ENCODE data around the gene C1orf232.

The C1orf232 gene

DNA sequence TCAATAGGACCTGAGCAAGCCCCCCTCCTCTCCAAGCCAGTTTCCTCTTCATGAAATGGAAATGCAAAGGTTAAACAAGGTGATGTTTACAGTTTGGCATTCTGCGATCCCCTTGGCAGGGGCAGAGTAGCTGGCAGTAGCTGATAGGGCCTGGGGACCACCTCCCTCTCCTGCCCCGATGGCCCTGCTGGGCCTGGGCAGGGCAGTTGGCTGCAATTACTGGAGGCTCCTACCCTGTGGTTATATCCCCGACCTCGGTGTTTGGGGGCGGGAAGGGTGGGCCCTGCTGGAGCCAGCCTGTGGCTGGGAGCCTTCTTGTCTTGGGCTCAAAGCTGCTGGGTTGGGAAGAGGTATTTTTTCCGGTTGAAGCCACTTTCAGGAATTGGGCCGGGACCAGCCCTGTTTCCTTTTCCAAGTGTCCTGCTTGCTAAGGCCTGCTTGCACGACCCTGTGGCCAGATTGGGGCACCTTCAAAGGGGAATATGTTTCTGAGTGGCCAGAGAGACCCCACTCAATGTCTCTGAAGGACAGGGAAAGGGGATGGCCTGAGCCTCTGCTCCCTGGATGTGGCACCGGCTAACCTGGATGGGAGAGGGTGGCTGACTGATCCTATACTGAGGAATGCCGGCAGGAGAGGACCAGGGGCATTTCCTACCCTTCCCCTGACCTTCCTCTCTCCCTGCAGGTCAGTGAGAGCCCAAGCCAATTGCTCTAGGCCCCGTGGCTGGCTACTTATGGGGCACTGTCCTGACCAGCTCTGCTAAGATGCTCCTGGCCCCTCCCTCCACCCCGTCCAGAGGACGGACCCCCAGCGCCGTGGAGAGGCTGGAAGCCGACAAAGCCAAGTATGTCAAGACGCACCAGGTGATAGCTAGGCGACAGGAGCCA, 8.0 kb downstream of the C1orf232 start:
- Mint-ChIP-seq H3K27me3 (ENCODE audit: low read depth) (peaks cover 44% of the 10 kb centered on the region), H3K4me1 (peaks cover 46% of the 10 kb centered on the region), H3K9me3 (no peaks in the 10 kb centered on the region), H3K36me3 (ENCODE audit: low read depth) (no peaks in the 10 kb centered on the region), H3K4me3 (peak overlapping the region; percentile 71 to 74 (median 73)), H3K27ac (no peak overlapping the region)
- TF ChIP-seq, protein P1, sequence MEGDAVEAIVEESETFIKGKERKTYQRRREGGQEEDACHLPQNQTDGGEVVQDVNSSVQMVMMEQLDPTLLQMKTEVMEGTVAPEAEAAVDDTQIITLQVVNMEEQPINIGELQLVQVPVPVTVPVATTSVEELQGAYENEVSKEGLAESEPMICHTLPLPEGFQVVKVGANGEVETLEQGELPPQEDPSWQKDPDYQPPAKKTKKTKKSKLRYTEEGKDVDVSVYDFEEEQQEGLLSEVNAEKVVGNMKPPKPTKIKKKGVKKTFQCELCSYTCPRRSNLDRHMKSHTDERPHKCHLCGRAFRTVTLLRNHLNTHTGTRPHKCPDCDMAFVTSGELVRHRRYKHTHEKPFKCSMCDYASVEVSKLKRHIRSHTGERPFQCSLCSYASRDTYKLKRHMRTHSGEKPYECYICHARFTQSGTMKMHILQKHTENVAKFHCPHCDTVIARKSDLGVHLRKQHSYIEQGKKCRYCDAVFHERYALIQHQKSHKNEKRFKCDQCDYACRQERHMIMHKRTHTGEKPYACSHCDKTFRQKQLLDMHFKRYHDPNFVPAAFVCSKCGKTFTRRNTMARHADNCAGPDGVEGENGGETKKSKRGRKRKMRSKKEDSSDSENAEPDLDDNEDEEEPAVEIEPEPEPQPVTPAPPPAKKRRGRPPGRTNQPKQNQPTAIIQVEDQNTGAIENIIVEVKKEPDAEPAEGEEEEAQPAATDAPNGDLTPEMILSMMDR (IDR thresholded peaks at IDR 0.05; ENCODE audit: unreplicated experiment in 3 of 3), result no peak

DNA sequence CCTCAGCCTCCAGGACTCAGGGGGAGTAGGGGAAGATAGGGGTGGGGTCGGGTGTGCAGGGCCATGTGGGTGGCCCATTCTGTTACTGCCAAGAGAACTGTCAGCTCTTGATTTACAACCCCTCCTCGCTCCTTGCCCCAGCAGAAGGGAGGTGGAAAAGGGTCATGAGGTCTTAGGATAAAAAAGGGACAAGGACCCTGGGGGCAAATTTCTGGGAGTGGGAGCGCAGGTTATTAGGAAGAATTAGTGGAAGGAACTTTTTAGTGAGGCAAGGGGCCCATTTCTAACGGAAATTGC, 9.1 kb downstream of the C1orf232 start:
- Mint-ChIP-seq H3K9me3 (no peaks in the 10 kb centered on the region), H3K4me1 (peaks cover 46% of the 10 kb centered on the region), H3K36me3 (ENCODE audit: low read depth) (no peaks in the 10 kb centered on the region), H3K27ac (peak overlapping the region; percentile 52 to 73 (median 60)), H3K27me3 (ENCODE audit: low read depth) (peaks cover 50% of the 10 kb centered on the region), H3K4me3 (peak overlapping the region; percentile 77 to 79 (median 77))
- TF ChIP-seq, protein P1 (IDR thresholded peaks at IDR 0.05; ENCODE audit: unreplicated experiment in 3 of 3), result no peak

DNA sequence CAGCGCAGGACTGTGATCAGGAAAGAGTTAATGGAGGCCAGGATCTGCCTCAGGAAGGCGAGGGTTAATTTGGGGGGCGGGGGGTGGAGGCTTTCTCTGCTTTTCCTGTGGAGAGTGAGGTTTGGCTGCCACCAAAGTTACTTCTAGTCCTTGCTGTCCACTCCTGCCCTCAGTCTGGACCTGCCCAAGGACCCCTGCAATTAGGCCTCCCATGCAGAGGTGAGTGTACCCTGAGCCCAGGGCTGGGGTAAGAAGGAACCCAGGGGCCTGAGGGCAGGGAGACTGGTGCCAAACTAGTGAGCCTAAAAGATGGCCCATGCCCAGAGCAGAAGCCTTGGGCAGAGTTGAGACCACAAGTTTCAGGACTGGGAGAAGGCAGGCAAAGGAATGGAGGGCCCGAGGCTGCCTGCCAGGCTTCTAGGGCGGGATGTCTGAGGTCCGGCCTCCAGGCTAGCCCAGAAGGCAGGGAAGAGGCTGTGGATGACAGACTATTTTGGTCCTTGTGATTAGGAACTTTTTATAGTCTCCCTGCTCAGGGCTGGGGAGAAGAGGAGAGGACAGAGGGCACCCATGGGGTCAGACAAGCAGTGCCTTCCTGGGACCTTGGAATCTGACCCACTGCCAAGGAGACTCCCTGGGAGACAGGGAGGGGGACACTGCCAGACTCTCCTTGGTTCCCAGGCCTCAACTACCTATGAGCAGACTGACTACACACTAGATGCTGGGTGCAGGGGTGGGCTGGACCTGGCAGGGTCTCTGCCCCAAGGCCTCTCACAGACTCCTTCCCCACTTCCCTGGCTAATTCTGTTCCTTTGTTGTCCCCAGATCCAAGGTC, 9.6 kb downstream of the C1orf232 start, which contains the start of gene FAM110D:
Gene FAM110D, plus strand, starts transcription at position 172 of the 835 bp plus-strand sequence. CDS start 2,213 bp downstream, outside the sequence.
- H3K4me3 Mint-ChIP-seq, result peak within 1 kb of the TSS; percentile 77 to 79 (median 77)
- H3K27ac Mint-ChIP-seq, result peak within 1 kb of the TSS; percentile 52 to 73 (median 60)
- peaks cover 49% of the 10 kb centered on the region for H3K4me1 Mint-ChIP-seq
- no peaks in the 10 kb centered on the region for H3K9me3 Mint-ChIP-seq
- no peaks in the 10 kb centered on the region for H3K36me3 Mint-ChIP-seq (ENCODE audit: low read depth)
- peaks cover 49% of the 10 kb centered on the region for H3K27me3 Mint-ChIP-seq (ENCODE audit: low read depth)
- TF ChIP-seq, protein P1 (IDR thresholded peaks at IDR 0.05; ENCODE audit: unreplicated experiment in 3 of 3), result no peak

DNA sequence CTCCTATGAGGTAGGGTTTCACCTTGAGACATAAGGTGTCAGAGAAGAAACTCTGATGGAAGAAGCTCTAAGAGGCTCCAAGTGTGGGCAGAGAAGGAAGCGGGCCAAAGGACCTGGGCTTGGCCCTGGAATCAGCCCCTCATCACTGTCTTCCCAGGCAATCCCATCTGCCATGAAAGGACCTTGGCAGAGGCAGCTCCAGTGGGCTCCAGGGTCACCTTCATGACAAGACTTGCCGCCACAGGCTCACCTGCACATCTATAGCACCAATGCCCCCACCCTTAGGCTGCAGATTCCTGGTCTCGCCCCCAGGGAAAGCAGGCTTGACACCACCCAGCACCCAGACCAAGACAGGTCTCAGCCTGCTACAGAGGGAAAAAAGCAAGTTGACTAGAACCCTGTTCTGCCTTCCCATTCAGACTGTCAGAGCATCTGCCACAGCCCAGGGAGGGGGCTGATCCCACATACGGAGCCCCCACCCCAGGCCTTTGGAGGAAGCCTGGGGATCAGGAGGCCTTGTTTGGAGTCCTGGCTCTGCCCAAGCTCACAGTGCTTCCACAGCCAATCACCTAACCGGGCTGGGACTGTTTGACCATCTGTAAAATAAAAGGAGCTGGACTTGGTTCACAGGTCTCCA, 10.4 kb downstream of the C1orf232 start:
- Mint-ChIP-seq H3K4me3 (peak overlapping the region; percentile 77 to 79 (median 77)), H3K9me3 (no peaks in the 10 kb centered on the region), H3K4me1 (peaks cover 51% of the 10 kb centered on the region), H3K27ac (peak overlapping the region; percentile 52 to 73 (median 60)), H3K27me3 (ENCODE audit: low read depth) (peaks cover 55% of the 10 kb centered on the region), H3K36me3 (ENCODE audit: low read depth) (no peaks in the 10 kb centered on the region)
- TF ChIP-seq, protein P1 (IDR thresholded peaks at IDR 0.05; ENCODE audit: unreplicated experiment in 3 of 3), result no peak

DNA sequence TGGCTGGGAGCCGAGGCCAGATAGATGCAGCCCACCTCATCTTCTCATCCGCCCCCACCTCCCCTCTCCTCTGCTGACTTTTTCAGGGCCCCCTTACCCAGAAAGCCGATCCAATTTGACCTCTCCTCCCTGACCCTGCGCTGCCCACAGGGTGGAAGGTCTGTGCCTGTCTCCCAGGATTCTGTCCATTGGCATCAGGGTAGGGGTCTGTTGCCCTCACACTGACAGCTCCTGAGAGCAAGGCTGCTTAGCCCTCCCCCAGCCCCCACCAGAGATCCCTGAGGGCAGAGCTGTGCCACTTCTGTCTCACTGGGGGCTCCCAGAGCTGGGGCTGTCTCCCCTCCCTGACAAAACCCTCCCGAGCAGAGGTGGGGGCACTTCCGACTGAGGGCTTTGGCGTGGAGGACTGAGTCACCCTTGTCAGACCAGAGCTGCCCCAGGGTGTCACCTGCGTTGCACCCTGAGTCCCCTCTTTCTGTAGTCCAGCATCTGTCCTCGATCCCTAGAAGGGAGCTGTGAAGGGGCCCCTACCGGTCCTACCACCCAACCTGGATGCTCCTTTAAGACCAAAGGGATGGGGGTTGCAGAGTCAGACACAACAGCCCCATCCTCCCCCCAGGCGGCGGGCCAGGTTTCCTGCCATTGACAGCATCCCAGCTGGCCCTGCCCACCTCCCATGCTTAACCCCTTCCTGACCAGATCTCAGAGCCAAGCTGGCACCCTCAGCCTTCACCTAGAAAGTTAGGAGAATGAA, 12.3 kb downstream of the C1orf232 start:
- Mint-ChIP-seq H3K36me3 (ENCODE audit: low read depth) (no peaks in the 10 kb centered on the region), H3K4me1 (peaks cover 46% of the 10 kb centered on the region), H3K27ac (no peak overlapping the region), H3K9me3 (no peaks in the 10 kb centered on the region), H3K27me3 (ENCODE audit: low read depth) (peaks cover 54% of the 10 kb centered on the region), H3K4me3 (peak overlapping the region in 2 of 3 experiments; percentile 54 to 60)
- TF ChIP-seq, protein P1 (IDR thresholded peaks at IDR 0.05; ENCODE audit: unreplicated experiment in 3 of 3), result no peak

Measured in nephron (organoid).